ENCODE measurements around the gene DCST1.

Gene DCST1

DNA sequence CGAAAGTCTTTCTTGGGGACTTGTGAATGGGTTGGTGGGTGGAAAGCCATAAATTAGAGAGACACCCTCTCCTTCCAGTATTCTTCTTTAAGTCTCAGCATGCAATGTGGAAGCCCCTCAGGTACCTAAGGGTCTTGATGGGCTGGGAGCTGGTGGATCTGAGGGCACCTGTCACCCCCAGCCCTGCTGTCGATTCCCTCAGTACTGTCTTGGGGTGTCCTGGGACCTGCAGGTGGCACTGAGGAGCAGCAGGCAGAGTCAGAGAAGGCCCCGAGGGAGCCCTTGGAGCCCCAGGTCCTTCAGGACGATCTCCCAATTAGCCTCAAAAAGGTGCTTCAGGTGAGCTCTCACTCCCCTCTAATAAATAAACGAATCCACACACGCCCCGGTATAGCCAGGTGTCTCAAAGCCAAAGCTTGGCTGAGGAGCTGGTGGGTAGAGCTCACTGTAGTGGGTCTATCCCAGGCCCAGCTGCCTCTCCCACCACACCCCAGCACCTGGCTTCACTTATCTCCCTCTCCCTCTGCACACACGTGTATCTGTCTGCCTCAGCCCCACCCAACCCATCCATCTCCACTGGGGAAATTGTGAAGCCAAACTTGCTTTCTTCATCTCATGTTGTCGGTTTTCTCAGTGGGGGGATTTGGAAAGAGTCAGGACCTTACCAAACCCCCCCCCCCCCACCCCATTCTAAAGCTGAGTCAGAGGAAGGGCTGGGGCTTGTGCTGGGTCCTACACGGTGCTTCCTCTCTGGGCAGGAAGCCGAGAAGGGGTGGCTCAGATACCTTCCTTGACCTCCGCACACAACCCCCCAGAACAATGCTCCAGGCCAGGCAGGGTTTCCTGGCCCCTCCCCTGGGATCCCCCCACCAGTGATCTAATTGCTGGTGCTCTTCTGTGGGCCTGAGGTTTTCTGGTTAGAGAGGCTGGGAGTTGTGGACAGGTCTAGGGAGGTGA lies 19.1 kb downstream of the DCST1 start:
- peak in 1 of 2 experiments; percentile 7 for DNase-seq

DNA sequence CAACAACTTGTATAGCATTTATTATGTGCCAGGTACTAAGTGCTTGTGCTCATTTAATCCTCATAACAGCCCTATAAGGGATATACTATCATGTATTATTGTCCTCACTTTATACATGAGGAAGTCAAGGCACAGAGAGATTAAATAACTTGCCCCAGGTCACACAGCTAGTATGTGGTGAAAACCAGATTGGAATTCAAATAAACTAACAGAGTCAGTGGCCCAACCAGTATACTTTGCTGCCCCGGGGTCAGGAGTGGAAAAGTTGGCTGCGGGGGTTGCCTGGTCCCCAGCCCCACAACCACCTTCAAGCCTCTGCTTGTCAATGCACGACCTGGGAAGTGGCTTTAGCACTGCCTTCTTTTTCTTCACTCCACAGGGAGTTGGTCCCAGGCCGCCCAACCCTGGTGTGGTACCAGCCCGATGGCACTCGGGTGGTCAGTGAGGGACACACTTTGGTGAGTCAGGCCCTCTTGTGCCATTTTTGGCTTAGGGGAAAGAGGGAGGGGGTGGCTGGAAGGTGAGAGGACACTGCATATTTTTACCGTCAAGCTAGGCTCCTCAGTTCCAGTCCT lies 20.0 kb downstream of the DCST1 start:
- DNase-seq, result no peak

DNA sequence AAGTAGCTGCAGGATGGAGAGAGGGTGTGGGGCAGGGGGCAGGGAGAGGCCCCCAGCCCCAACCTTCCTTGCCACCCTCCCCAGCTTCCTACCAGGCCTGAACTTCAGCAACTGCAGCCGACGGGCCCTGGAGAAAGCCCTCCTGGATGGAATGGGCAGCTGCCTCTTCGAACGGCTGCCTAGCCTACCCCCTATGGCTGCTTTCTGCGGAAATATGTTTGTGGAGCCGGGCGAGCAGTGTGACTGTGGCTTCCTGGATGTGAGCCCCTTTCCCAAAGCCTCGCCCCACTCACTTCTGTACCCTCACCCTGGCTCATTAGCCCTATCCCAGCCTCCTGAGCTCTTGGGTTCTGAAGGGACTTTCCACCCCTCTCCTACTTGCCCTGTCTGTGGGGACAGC lies 23.5 kb downstream of the DCST1 start:
- no peak for DNase-seq

DNA sequence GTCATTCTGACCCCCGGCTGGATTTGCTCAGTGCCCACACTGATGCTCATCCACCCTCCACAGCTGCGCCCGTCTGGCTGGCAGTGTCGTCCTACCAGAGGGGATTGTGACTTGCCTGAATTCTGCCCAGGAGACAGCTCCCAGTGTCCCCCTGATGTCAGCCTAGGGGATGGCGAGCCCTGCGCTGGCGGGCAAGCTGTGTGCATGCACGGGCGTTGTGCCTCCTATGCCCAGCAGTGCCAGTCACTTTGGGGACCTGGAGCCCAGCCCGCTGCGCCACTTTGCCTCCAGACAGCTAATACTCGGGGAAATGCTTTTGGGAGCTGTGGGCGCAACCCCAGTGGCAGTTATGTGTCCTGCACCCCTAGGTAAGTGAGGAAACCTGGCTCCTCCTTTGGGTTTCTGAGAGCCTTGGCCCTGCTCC lies 24.2 kb downstream of the DCST1 start:
- no peak for DNase-seq

DNA sequence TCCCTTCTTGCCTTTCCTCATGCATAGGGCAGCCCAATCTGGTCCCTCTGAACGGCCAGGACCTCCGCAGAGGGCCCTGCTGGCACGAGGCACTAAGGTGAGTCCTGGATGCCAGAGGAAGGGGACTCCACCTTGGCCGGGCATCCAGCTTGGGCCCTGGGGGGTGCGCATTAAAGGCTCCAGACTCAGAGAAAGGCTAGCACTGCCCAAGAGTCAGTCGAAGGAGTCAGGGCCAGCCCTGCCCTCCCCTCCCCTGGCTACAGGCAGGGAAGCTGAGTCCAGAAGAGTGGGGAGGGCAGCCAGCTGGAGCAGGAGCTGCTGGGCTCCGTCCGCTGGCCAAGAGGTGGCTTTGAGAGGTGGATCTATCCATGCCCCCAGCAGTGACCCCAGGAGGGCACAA lies 27.1 kb downstream of the DCST1 start:
- DNase-seq, result no peak

DNA sequence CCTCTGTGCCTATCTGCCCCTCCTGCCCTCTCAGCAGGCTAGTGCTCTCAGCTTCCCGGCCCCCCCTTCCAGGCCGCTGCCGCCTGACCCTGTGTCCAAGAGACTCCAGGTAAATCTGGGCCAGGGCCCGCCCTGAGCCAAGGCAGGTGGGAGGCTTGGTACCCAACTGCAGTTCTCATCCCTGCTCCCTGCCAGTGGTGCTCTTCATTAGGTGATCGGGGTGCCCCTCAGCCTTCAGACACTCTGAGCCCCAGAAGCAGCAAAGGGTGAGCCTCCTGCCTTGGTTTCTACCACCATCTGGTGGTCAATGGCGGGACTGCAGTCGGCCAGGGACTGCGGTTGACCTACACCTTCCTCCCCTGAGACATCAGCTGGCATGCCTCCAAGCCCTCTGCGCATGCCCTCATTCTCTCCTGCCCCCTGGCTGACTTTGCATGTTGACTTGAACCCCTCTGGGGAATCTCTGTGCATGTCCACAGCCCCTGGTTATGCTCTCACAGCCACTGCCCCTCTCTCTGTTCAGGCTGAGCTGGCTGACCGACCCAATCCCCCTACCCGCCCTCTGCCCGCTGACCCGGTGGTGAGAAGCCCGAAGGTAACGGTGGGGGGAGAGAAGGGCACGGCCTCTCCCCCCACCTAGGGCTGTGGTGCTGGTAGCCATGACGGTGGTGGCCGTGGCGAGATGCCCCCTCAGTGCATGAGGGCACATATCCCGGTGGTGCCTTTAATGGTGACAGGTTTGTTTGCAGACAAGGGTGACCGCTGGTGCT lies 27.9 kb downstream of the DCST1 start:
- DNase-seq, result peak; percentile 58 to 80

DNA sequence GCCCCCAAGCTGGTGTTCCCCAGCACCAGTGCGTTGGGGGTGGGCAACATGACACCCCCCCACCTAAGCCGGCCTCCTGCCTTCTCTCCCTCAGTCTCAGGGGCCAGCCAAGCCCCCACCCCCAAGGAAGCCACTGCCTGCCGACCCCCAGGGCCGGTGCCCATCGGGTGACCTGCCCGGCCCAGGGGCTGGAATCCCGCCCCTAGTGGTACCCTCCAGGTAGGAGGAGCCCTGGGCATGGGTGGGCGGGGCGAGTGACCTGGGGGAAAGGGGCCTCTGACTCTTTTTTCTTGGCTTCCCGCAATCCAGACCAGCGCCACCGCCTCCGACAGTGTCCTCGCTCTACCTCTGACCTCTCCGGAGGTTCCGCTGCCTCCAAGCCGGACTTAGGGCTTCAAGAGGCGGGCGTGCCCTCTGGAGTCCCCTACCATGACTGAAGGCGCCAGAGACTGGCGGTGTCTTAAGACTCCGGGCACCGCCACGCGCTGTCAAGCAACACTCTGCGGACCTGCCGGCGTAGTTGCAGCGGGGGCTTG lies 28.6 kb downstream of the DCST1 start:
- no peak for DNase-seq

DNA sequence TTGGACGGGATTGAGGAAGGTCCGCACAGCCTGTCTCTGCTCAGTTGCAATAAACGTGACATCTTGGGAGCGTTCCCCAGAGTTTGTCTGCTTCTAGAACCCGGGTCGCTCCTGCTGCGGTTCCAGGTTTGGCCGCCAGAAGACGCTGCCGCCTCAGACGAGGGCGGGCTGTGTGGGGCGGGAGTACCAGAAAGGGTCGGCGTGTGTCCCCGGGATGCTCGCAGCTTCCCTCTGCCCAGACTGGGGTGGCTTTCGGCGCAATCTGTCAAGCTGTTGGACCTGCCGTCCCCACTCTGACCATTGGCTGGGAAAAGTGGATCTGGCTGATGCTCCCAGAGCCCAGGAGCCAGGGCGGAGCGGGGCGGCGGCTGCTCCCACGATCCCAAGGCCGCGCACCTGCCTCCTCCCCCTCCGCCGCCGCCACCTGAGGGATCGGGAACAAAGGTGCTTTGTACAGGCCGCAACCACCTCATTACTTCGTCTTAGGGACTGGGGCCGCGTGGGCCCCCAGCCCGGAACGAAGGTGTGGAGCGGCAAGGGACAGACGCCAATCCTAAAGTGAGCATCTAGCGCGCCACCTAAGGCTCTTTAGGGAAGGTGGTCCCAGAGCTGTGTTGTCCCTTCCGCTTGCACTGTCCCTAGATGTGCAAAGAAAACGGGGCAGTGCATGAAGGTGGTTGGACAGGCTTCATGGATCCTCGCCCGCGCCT lies 29.2 kb downstream of the DCST1 start:
- DNase-seq, result peak; percentile 33 to 55

DNA sequence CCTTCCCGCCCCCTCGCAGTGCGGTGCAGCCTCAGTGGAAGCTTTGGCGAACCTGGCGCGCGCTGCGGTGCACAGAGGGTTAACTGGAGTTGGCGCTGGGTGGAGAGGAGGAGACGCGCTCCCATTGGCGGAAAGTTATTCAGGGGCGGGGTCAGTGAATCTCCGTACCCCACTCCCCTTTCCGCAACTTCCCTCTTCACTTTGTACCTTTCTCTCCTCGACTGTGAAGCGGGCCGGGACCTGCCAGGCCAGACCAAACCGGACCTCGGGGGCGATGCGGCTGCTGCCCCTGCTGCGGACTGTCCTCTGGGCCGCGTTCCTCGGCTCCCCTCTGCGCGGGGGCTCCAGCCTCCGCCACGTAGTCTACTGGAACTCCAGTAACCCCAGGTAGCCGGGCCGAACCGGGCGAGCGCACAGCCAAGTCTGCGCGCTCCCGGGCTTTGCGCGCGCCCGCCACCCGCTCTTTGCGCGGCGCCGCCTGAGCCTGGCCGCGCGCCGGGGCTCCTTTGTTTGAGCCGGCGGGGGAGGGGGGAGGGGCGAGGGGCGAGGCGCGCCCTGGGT lies 30.0 kb downstream of the DCST1 start, which contains the start of gene EFNA4:
Gene EFNA4 (plus strand): TSS at position 191 of the 561 bp plus-strand sequence. CDS start 84 bp downstream, at position 275.
- DNase-seq, result peak; percentile 38 to 56

DNA sequence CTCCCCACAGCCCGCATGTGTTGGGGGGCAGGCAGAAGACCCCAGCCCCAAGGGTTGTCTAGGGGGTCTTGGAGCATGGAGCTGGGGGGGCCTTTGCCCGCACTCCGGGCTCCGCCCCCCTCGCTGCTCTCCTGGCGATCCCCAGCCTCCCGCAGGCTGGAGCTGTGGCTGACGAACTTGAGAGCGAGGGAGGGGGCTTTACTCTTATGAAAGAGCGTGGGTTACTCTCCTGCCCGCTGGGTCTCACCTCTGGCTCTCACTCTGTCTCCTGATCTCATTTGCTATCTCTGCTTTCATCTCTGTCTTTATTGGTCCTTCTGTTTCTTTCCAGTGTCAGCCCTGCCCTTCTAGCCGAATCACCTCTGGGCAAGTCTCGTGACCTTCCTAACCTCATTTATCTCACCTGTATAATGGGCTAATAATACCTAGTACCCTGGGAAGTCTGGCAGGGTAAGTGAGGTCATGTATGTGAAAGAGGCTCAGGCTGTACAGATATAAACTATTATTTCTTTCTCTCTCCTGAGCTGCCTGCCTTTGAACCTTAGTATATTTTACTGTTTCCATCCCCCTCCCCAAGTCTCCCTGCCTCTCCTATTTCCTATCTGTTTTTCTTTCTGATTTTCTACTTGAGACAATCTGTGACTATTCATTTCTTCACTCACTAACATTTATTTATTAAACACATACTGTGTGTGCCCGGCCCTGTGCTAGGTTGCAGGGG lies 30.6 kb downstream of the DCST1 start:
- peak in 1 of 2 experiments; percentile 44 for DNase-seq

DNA sequence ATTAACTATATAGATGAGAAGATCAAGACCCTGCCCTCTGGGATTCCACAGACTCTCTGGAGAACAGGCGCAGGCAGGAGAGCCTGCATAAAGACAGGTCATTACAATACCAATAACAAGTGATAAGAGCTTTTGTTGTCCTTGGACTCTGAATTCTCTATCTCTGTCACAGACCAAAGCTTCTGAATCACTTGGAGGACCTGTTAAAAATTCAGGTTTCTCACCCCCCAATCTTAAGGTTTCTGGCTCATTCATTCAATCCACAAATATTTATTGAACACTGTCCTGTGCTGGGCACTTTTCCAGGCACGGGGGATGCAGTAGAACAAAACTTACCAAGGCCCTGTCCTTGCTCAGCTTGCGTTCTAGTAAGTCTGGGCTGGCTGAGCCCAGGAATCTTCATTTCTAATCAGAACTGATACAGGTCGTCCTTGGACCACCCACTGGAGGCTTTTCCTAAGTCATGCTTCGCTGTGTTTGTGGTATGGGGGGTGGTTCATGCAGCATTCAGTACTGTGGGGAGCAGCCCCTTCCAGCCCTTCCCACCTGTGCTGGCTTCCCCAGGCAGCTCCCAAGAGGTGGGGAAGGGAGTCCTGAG lies 31.3 kb downstream of the DCST1 start:
- no peak for DNase-seq

DNA sequence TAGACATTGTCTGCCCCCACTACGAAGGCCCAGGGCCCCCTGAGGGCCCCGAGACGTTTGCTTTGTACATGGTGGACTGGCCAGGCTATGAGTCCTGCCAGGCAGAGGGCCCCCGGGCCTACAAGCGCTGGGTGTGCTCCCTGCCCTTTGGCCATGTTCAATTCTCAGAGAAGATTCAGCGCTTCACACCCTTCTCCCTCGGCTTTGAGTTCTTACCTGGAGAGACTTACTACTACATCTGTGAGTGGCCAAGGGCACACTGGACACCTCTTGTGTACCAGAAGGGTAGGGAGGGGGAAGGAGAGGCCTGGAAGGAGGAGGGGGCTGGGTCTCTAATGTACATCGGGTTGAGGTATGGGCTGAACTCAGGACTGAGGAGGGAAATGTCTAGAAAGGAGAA lies 33.2 kb downstream of the DCST1 start:
- no peak for DNase-seq

DNA sequence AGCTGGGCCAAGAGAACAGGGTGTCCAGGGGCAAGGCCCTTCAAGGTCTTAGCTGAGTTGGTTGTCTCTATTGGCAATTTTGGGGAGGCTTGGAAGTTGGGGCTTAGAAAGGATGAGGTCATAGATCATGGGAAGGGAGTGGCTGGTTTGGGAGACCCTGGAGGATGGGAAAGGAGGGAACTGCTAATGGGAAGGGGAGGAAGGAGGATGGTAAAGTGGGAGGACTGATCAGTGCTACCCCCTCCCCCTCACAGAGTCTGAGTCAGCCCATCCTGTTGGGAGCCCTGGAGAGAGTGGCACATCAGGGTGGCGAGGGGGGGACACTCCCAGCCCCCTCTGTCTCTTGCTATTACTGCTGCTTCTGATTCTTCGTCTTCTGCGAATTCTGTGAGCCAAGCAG lies 35.0 kb downstream of the DCST1 start:
- DNase-seq, result no peak

DNA sequence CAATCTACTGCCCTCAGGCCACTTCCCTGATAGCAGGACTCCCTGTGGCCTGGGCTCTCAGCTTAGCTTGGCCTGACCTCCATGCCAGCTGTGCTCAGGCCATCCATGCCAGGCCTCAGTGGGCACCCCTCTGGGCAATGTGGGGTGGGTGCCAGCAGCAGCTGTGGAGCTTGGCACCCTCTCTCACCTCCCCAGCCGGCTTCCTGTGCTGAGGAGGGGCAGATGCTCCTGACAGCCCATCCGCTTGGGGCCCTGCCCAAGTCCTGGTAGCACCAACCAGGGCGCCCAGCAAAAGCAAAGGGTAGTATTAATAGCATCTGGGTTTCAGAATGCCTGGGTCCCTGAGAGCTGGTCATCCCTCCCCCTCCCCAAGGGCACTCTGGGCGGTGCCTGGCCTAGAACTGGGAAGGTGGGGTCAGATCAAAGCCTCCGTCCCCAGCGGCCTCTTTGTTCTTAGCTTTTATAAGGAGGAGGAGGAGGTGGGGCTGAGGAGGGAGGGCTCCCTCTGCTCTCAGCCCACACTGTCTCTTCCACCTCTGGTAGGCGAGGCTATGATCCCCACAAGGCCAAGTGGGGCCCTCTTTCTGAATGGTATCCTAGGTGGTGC lies 36.0 kb downstream of the DCST1 start:
- peak in 1 of 2 experiments; percentile 62 for DNase-seq

DNA sequence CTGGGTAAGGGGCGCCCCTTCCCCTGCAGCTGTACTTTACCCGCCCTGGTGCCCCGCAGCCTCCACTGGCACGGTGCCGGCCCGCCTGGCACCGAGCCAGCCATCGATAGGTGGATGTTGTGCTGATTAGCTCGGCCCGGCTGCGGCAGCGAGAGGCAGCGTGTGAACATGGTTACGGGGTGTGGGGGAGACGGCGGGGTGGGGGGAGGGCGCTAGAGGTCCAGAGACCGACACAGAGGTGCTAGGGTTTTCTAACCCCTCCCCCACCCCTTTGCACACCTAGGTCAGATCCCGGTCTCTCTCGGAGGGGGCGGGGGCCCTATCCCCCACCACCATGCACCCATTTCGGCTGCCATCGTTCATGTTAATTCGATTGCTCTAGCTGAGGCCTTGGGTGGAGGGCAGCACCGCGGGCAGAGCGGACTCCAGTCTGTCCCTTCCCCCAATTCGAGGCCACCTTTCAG lies 36.6 kb downstream of the DCST1 start:
- peak in 1 of 2 experiments; percentile 62 for DNase-seq

DNA sequence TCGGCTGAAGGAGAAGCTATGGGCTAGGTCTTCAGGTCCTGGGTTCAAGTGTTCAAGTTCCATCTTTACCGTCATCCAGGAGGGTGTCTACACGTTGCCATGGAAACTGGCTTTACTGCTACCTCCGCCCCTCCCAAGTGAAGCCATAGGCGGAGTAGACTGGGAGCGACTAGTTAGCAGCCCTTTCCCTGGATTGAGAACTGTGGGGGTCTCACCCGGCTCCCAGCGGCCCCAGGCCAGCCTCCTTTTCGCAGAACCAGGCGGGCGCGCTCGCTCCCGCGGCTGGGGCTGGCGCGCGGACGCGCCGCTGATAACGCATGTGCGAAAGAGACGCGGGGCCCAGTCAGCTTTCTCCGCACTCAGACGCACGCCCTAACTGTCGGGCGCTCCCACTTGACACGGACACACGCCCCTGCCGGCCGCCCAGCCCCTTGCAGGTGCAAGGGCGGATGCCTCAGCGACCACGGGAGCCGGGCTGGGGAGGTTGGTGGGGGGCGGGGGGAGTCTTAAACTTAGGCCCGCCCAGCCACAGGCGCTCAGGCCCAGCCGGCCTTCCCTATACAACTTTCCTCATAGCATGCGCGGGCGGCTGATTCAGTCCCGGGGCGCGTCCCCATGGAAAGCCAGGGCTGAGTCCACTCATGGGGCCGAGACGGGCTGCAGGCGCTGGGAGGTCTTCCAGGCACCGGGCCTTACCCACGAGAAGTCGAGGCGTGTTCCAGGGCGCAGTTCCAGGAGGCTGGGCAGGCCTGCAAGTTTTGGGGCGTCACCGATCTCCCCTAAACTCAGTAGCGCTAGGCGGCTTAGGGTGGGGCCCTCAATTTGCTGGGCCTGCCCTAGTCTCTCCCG lies 37.3 kb downstream of the DCST1 start:
- DNase-seq, result peak; percentile 69 to 83

DNA sequence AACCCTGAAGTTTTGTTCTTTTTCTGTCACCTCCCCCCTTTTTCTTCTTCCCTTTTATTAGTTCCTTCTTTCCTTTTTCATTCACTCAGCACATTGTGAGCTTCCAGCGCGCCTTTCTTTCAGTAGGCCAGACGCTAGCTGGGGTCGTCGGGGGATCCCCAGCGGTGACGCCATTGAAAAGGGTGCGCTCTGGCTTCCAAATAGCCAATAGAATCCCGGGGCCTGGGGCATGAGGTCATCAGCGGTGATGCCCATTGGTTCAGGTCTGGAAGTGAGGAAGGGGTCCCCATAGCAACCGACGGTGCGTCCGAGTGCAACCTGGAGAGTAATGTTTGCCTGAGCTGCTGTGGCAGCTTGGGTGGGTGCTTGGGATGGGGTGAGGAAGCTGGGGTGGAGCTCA lies 38.1 kb downstream of the DCST1 start:
- peak in 1 of 2 experiments; percentile 17 for DNase-seq

DNA sequence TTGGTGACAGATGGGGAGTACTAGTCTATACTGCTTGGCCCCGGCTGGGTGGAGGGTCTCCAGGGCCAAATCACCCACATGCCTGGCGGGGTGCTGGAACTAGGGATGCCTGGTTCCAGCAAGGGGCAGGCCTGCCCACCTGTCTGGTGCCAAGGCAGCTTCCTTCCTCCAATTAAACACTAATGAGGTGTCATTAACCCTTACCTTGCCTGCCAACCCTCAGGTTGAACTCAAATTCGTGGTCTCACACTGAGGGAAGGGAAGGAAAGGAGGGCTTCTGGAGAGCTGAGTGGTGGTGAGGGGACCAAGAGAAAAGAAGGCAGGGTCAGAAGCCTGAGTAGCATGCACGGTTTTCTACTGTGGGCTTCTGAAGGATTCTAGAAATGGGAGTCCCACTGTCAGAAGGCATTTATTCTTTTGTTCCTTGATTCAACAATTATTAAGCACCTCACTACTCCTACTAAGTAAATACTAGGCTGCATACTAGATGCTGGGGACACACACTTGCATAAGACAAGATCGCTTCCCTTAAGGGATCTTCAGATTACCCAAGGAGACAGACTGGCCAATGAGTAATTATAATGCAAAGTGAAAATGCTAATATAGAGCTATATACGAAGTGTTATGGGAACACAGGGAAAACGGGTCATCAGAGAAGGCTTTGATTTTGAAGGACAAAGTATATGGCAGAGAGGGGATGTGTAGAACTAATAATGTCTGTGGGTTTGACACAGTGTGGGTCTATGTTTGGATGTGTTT lies 39.1 kb downstream of the DCST1 start:
- no peak for DNase-seq
